ENCODE data around the gene WWP2.

GRCh38 chr16:69721441-69721957 is 40.6 kb upstream of the WWP2 start:
- TF ChIP-seq CTCF (IDR thresholded peaks at IDR 0.05) (no peak), POLR2A (IDR thresholded peaks at IDR 0.05) (no peak)
